ENCODE measurements around the gene PFKFB4. TPM values are rescaled to one million over a fixed set of nuclear protein-coding genes. Genes with fewer than 3 reads are reported as not detected.

PFKFB4 gene
- total RNA-seq, 1 donor from 2014 or later = 19.3 TPM

DNA sequence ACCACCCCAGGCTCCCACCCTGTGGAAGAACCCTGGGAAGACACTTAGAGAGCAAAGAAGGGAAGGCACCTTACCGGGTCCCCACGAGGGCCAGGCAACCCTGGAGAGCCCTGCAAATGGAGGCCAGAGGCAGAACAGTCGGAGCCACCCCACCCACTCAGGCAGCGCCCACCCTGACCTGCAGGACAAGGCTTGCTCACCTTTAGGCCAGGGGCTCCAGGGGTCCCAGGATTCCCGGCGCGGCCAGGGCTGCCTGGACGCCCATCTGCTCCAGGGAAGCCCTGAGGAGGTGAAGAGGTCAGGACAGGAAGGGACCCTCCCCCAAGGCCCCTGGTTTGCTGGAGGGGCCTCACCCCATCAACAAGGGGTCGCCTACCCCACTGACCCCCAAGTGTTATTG lies 28.2 kb upstream of the PFKFB4 start:
- DNase-seq (ENCODE audit: low read depth) = no peak
- TF ChIP-seq, protein P1, sequence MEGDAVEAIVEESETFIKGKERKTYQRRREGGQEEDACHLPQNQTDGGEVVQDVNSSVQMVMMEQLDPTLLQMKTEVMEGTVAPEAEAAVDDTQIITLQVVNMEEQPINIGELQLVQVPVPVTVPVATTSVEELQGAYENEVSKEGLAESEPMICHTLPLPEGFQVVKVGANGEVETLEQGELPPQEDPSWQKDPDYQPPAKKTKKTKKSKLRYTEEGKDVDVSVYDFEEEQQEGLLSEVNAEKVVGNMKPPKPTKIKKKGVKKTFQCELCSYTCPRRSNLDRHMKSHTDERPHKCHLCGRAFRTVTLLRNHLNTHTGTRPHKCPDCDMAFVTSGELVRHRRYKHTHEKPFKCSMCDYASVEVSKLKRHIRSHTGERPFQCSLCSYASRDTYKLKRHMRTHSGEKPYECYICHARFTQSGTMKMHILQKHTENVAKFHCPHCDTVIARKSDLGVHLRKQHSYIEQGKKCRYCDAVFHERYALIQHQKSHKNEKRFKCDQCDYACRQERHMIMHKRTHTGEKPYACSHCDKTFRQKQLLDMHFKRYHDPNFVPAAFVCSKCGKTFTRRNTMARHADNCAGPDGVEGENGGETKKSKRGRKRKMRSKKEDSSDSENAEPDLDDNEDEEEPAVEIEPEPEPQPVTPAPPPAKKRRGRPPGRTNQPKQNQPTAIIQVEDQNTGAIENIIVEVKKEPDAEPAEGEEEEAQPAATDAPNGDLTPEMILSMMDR (conservative IDR thresholded peaks at IDR 0.05; ENCODE audit: low read depth, low read length) = no peak
- no peak overlapping the region for H3K4me3 ChIP-seq (ENCODE audit: low read depth, low read length)

DNA sequence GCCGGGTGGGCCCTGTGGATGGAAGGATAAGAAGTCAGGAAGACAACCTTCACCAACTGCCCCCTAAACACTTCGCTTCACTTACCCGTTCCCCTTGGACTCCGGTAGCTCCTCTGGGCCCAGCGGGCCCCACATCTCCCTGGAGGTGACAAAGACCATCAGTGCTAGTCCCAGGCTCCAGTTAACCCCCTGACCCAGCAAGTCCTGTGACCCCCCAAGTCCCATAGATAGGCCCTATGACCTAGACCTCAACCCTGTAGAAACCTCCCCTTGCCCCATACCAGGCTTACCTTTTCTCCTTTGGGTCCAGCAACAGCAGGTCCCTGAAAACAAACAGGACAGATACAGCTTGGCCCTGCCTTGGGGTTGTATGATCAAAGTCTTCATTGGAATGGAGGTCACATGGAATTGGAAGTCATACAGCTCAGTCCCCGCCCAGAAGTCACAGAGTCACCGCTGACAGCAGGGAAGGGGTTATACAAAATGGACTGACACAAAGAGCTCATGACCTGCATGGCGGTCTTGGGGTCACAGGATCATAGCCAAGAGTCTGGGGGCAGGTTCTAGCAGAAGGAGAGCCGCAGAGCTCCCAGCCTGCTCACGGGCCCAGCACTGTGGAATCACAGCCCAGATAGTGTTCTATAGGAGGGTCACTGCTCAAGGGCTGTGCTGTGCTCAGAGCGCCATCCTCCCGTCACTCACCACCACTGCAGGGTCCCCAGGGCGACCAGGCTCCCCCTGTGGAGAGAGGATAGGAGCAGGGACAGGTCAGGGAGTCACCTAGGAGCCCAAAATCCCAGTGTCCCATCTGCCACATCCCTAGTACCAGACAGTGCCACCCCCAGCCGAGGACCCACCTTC lies 25.2 kb upstream of the PFKFB4 start:
- no peak overlapping the region for H3K4me3 ChIP-seq (ENCODE audit: low read depth, low read length)
- no peak for DNase-seq (ENCODE audit: low read depth)
- TF ChIP-seq, protein P1 (conservative IDR thresholded peaks at IDR 0.05; ENCODE audit: low read depth, low read length) = no peak

DNA sequence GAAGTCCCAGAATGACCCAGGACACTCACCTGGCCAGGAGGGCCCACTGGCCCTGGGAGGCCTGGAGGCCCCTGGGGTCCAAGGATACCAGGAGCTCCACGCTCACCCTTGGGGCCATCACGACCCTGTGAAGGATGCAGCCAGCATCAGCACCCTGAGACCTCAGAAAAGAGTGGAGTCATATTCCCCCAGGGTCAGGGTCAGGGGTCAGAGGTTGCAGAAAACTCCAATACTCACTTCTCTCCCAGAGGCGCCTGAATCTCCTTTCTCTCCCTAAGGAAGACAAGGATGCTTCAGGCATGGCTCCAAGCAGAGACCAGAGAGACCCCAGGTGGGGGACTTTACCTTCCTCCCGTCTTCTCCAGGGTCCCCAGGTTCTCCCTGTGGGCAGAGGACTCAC lies 20.0 kb upstream of the PFKFB4 start:
- TF ChIP-seq, protein P1 (conservative IDR thresholded peaks at IDR 0.05; ENCODE audit: low read depth, low read length) = no peak
- DNase-seq (ENCODE audit: low read depth) = no peak

DNA sequence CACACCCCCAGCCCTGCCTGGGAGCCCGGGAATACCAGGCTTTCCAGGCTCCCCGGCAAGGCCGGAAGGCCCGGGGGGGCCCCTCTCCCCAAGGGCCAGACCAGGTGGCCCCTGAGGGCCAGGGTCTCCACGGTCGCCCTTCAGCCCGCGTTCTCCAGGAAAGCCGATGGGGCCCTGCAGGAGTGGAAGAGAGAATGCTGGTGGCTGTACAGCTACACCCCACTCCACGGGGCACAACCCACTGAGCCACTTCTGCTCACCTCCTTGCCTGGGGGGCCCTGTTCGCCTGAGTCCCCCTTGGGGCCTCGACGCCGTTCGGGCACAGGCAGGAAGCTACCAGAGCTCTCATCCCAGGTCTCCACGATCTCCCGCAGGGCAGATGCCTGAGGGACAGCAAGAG lies 18.8 kb upstream of the PFKFB4 start:
- no peak for DNase-seq (ENCODE audit: low read depth)
- H3K4me3 ChIP-seq (ENCODE audit: low read depth, low read length) = no peak overlapping the region
- TF ChIP-seq, protein P1 (conservative IDR thresholded peaks at IDR 0.05; ENCODE audit: low read depth, low read length) = no peak

More for the DNA sequence above, 20.0 kb upstream of the PFKFB4 start:
- H3K4me3 ChIP-seq (ENCODE audit: low read depth, low read length) = no peak overlapping the region

DNA sequence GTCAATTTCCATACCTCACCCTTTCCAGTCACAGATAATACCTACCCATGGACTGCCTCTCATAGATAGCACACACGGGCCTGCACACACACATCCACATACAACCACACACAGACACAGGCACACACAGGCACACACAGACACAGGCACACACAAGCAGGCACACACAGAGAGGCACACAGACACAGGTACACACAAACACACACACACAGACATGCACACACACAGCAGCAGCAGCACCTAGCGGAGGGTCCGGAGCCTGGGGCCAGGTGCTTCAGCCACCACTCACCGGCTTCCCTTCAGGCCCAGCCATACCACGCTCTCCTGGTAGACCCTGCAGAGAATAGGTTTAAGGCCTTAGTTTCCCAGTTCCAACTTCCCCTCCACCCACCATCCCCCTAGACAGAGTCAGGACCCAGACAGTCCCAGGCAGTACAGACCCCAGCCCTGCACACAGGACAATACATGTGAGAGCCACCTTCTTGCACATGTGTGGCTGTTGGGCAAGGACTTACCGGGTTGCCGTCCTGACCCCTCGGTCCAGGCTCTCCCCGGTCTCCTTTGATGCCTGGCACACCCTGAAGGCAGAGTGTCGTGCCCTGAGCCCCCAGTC lies 17.5 kb upstream of the PFKFB4 start:
- TF ChIP-seq, protein P1 (conservative IDR thresholded peaks at IDR 0.05; ENCODE audit: low read depth, low read length) = no peak
- DNase-seq (ENCODE audit: low read depth) = no peak
- no peak overlapping the region for H3K4me3 ChIP-seq (ENCODE audit: low read depth, low read length)

DNA sequence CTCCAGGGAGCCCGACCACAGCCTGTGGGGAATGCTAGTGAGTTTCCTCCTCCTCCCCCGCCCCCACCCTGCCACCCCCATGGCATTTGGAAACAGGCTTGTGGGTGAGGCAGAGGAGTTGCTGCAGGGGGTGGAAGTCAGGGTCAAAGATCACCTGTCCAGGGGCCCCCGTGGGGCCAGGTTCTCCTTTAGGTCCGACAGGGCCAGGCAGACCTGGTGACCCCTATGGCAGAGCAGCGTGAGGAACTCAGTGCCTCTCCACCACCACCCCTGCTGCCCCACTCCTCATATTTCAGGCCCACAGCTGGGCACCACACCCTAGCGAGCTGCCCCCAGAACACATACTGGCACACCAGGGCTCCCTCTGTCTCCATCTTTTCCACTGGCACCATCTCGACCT lies 15.9 kb upstream of the PFKFB4 start:
- no peak for DNase-seq (ENCODE audit: low read depth)
- H3K4me3 ChIP-seq (ENCODE audit: low read depth, low read length) = no peak overlapping the region
- TF ChIP-seq, protein P1 (conservative IDR thresholded peaks at IDR 0.05; ENCODE audit: low read depth, low read length) = no peak
